Stimulated activated CD8-positive, alpha-beta memory T cell treated with anti-CD3 and anti-CD28 coated beads, Interleukin-15, amount 100 ng/mL, for 1 hour (primary cell): ENCODE measurements around the gene ZNF808.
"Not testable (repeated sequence)": the region's sequence is repeated elsewhere in the genome, so short reads cannot be mapped to it uniquely, and the experiment has no call there.

Experiments used
- DNase-seq: peaks from one replicate; pipeline ENCODE4 v3.0.0-alpha.2; 2020; ENCODE audit warnings: low read depth

The ZNF808 gene

GRCh38 chr19:52527134-52527955, at the start of gene ZNF808:
TSS of gene ZNF808 (plus strand) at chr19:52527668. CDS start at chr19:52543285, 15,617 bp downstream.
- peak; percentile 97 for DNase-seq

GRCh38 chr19:52484111-52484743, 43.2 kb upstream of the ZNF808 start:
- DNase-seq = not testable (repeated sequence)

GRCh38 chr19:52485064-52485463, 42.4 kb upstream of the ZNF808 start:
- DNase-seq = not testable (repeated sequence)

DNA sequence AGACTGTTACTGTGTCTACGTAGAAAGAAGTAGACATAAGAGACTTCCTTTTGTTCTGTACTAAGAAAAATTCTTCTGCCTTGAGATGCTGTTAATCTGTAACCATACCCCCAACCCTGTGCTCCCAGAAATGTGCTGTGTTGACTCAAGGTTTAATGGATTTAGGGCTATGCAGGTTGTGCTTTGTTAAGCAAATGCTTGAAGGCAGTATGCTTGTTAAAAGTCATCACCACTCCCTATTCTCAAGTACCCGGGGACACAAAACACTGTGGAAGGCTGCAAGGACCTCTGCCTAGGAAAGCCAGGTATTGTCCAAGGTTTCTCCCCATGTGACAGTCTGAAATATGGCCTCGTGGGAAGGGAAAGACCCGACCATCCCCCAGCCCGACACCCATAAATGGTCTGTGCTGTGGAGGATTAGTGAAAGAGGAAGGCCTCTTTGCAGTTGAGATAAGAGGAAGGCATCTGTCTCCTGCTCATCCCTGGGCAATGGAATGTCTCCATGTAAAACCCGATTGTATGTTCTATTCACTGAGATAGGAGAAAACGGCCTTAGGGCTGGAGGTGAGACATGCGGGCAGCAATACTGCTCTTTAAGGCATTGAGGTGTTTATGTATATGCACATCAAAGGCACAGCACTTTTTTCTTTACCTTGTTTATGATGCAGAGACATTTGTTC, 41.8 kb upstream of the ZNF808 start:
- not testable (repeated sequence) for DNase-seq

DNA sequence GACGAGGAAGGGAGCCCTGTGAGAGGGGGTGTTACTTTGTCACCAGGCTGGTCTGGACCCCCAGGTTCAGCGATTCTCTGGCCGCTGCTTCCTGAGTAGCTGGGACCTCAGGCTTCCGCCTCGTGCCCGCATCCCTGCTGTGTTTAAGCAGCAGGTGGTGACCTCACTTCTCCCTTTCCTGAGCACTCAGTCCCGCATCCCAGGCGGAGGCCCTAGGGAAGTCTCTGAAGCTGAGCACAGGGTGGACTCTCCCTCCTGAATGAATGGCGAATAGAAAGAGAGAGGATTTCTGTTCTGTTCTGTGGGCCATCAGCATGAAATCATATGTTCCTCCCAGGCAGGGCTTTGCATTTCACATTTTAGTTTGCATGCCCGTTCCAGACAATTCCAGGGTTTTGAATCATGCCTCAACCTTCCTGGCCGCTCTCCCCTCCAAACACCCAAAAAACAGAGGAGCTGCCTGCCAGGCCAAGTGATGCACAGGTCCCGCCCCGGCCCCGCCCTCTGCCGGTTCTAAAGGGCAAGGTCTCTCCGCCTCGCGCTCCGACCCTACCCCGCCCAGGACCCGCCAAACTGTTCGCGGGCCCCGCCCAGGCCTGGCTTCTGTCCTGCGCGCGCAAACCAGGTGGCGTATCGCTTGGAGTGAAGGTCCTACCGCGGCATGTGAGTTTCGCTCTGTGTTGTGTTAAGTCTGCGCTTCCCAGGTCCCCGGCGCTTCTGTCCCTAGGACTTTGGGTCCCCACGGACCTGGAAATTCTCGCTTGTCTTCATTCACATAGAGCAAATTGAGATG, 35.1 kb upstream of the ZNF808 start:
- DNase-seq = no peak

GRCh38 chr19:52492994-52493470, 34.4 kb upstream of the ZNF808 start:
- no peak for DNase-seq

DNA sequence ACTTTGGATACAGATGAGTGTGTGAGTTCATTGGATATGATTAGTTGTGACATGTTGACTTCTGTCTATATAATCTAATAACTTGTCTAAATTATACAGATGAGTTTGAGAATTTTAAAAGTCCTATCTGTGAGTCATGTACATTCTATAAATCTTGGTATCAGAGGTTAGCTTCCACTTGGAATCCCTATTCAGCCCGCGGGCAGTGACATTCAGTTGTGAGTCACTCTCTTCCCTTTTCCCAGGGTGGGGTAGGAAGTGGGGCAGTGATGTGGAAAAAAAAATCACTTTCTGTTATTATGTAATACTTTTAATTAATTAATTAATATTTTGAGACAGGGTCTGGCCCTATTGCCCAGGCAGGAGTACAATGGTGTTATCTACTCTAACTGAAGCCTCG, 33.0 kb upstream of the ZNF808 start:
- DNase-seq = no peak

GRCh38 chr19:52498571-52498970, 28.9 kb upstream of the ZNF808 start:
- no peak for DNase-seq

- DNase-seq = not testable (repeated sequence)
Measured at GRCh38 chr19:52500474-52500873, 27.0 kb upstream of the ZNF808 start.

DNA sequence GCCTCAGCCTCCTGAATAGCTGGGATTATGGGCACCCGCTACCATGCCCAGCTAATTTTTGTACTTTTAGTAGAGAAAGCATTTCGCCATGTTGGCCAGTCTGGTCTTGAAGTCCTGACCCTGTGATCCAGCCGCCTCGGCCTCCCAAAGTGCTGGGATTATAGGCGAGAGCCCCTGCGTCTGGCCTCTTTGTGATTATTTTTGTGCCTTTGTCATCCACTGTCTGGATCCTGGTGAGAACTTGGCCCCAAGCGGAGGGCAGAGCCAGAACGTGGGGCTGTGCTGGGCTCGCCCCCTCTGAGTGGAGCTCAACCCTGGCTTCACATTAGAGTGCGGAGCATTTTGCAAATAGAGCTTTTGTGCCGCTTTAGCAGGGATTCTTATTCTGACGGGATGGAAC, 26.5 kb upstream of the ZNF808 start:
- DNase-seq = not testable (repeated sequence)

- DNase-seq = no peak
Measured at GRCh38 chr19:52507266-52507665, 20.2 kb upstream of the ZNF808 start.

DNA sequence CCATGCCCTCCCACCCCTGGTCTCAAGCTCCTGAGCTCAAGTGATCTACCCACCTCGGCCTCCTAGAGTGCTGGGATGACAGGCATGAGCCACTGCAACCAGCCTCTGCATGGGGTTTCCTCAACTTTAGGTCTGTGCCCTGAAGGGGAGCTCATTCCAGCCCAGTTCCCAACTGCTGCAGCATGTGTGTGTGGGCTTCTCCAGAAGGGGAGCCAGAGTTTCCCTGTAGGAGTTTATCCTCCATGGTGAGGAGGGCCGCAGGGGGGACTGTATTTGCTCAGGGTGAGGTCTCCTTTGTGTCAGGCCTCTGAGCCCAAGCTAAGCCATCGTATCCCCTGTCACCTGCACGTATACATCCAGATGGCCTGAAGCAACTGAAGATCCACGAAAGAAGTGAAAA, 11.3 kb upstream of the ZNF808 start:
- DNase-seq = no peak

DNA sequence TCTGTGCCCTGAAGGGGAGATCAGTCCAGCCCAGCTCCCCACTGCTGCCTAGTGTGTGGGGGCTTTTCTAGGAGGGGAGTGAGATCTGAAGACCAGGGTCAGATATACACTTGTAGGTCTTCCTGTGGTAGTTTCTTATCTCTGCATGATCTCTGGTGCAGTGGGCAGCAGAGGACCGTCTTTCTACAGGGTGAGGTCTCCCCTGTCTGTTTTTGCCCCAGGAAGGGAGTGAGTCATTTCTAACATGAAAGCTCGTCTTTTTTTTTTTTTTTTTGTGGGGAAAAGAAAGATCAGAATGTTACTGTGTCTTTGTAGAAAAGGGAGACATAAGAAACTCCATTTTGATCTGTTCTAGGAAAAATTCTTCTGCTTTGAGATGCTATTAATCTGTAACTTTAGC, 8.8 kb upstream of the ZNF808 start:
- no peak for DNase-seq

GRCh38 chr19:52519175-52519574, 8.3 kb upstream of the ZNF808 start:
- DNase-seq = not testable (repeated sequence)

- DNase-seq = no peak
Measured at GRCh38 chr19:52520013-52520412, 7.5 kb upstream of the ZNF808 start.

DNA sequence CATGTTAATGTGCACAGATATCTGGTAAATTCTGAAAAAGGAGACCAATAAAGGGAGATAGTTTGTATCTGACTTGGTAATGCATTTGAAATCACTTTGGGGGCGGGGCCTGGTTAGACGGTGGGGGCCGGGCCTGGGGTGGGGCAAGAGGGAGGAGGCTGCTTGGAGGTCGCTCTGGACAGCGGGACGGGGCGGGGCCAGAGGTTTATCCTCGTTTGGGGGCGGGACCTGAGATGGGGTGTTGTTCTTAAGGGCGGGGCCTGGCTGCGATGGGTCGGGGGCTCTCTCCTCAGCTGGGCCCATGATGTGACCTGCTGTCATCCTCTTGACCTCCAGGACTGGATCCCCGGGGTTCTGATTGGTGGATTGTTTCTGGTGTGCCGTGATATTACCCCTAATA, 4.9 kb upstream of the ZNF808 start:
- no peak for DNase-seq

DNA sequence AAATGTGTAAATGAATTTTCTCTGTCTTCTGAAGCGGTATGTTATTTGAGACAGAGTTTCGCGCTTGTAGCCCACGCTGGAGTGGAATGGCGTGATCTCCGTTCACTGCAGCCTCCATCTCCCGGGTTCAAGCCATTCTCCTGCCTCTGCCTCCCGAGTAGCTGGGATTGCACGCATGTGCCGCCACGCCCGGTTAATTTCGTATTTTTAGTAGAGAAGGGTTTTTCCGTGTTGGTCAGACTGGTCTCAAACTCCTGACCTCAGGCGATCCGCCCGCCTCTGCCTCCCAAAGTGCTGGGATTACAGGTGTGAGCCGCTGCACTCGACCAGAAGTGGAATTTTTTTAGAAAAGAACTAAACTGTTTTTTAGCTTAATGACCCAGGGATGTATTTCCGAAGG, 3.4 kb upstream of the ZNF808 start:
- DNase-seq = no peak

- no peak for DNase-seq
Measured at GRCh38 chr19:52527956-52528351, 486 bp downstream of the ZNF808 start.

DNA sequence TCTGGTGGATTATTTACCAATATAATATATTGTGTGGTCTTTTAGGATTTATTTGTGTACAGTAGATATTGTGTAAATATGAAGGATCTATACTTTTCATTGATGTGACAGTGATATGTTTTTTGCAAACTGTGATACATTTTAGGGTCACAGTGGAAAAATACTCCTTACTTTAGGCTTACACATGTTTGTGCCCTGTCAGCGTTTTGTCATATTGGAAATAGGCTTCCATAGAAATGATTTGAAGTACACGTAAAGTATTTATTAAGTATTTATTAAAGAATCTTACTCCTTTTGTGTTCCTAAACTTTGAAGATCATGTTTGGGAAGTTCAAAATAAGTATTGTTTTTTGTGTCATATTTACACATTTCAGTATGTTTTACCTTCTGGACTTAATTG, 5.0 kb downstream of the ZNF808 start:
- no peak for DNase-seq

- DNase-seq = no peak
Measured at GRCh38 chr19:52533901-52534300, 6.4 kb downstream of the ZNF808 start.

DNA sequence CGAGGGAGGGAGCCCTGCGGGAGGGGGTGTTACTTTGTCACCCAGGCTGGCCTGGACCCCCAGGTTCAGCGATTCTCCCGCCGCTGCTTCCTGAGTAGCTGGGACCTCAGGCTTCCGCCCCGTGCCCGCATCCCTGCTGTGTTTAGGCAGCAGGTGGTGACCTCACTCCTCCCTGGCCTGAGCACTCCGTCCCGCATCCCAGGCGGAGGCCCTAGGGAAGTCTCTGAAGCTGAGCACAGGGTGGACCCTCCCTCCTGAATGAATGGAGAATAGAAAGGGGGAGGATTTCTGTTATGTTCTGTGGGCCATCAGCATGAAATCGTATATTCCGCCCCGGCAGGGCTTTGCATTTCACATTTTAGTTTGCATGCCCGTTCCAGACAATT, 7.9 kb downstream of the ZNF808 start:
- not testable (repeated sequence) for DNase-seq
